ENCODE measurements around the gene NOL4.

- TF ChIP-seq REST (IDR thresholded peaks at IDR 0.05; ENCODE audit: unreplicated experiment) (no peak), CTCF (conservative IDR thresholded peaks at IDR 0.05; ENCODE audit: low read depth in 2 of 2) (peak; percentile 74 to 92), ETS1 (IDR thresholded peaks at IDR 0.05) (no peak), POLR2AphosphoS5 (IDR thresholded peaks at IDR 0.05; ENCODE audit: low read depth) (peak; percentile 33; the same call in 1 of the 2 replicates), EZH2 (IDR thresholded peaks at IDR 0.05; ENCODE audit: low read depth, unreplicated experiment) (peak; percentile 60), EZH2phosphoT487 (IDR thresholded peaks at IDR 0.05; ENCODE audit: unreplicated experiment) (no peak)
Measured at GRCh38 chr18:34224423-34225217, at the start of gene NOL4.

Measured in GM23338 (cell line).